Panc1 (cell line): ENCODE results near the gene NOL4L. TPM values are rescaled to one million over a fixed set of nuclear protein-coding genes. Genes with fewer than 3 reads are reported as not detected.
A peak's percentile ranks its signal among the peaks of the same experiment; 100 is the strongest.

Experiments
- ATAC-seq: fragments of 200-7000 bp; cut with Tn5 transposase; 2 replicates; pipeline ENCODE4 v1.9.1; 2020; ENCODE audit warnings: mild to moderate bottlenecking, moderate library complexity
- BruUV-seq: library from RNA; stranded (reverse); fragments of 400-500 nt; replicated peaks from 2 replicates; lab custom pipeline; 2021; lab: Mats Ljungman, UMichigan
- CTCF ChIA-PET: fragments of 300-600 bp; sonication (Branson Sonifier 250); formaldehyde crosslinking; loops from one replicate; lab custom pipeline; 2022; ENCODE audit warnings: antibody characterized with exemption; lab: Charles Lee
- POLR2A ChIA-PET: fragments of 300-600 bp; sonication (Branson Sonifier 250); formaldehyde crosslinking; loops from one replicate; lab custom pipeline; 2022; ENCODE audit warnings: antibody characterized with exemption; lab: Charles Lee
- DNase-seq: peaks from one replicate; pipeline ENCODE4 v3.0.0-alpha.2; 2010; ENCODE audit warnings: low read depth, low spot score
- H3K27ac ChIP-seq: 2 replicates; pipeline ENCODE4 v1.5.1; 2011; ENCODE audit warnings: mild to moderate bottlenecking, low read length, inconsistent platforms
- H3K27me3 ChIP-seq: fragments of 200-500 bp; sonication (Bioruptor generic); 2 replicates; pipeline ENCODE4 v1.6.0; 2014; ENCODE audit warnings: low read length, inconsistent platforms; ENCODE audit not compliant: control insufficient read depth, insufficient read depth
- H3K36me3 ChIP-seq: fragments of 200-500 bp; sonication (Bioruptor generic); 2 replicates; pipeline ENCODE4 v1.5.1; 2014; ENCODE audit warnings: inconsistent platforms, mild to moderate bottlenecking, low read length, moderate library complexity; ENCODE audit not compliant: control insufficient read depth, insufficient read depth
- H3K4me1 ChIP-seq: 2 replicates; pipeline ENCODE4 v1.5.1; 2011; ENCODE audit warnings: inconsistent platforms, mild to moderate bottlenecking, low read length, moderate library complexity; ENCODE audit not compliant: control insufficient read depth, insufficient read depth
- H3K4me3 ChIP-seq, 2 experiments: 2 replicates each; pipeline ENCODE4 v1.5.1; 2011 to 2012; ENCODE audit warnings: low read depth in 2 of 2, low read length in 2 of 2, mild to moderate bottlenecking in 2 of 2, inconsistent platforms in 1 of 2, moderate library complexity in 1 of 2
- H3K9me3 ChIP-seq: fragments of 200-500 bp; sonication (Bioruptor generic); 2 replicates; pipeline ENCODE4 v1.5.1; 2014; ENCODE audit warnings: low read depth, mild to moderate bottlenecking, inconsistent platforms, low read length, moderate library complexity; ENCODE audit not compliant: control insufficient read depth, insufficient read depth
- CTCF ChIP-seq: fragments of 450-650 bp; IDR thresholded peaks from 2 replicates; pipeline ENCODE4 v1.5.1; 2017; ENCODE audit warnings: mild to moderate bottlenecking
- POLR2AphosphoS5 ChIP-seq: IDR thresholded peaks from 2 replicates; pipeline ENCODE4 v1.6.1; 2012; ENCODE audit warnings: mild to moderate bottlenecking, low read depth, low read length, moderate library complexity
- REST ChIP-seq, 2 experiments: IDR thresholded peaks; 2 replicates each; pipeline ENCODE4 v1.6.1; 2011 to 2012; ENCODE audit warnings: low read depth in 2 of 2, control low read depth in 1 of 2, low read length in 1 of 2, mild to moderate bottlenecking in 1 of 2, moderate library complexity in 1 of 2; ENCODE audit not compliant: insufficient read depth in 1 of 2
- SIN3A ChIP-seq: IDR thresholded peaks from 2 replicates; pipeline ENCODE4 v1.6.1; 2012; ENCODE audit warnings: low read depth, mild to moderate bottlenecking, low read length, moderate library complexity, borderline replicate concordance; ENCODE audit not compliant: insufficient read depth
- TCF7L2 ChIP-seq: IDR thresholded peaks from 2 replicates; pipeline ENCODE4 v1.6.1; 2011; ENCODE audit warnings: mild to moderate bottlenecking, low read depth, low read length, inconsistent platforms
- in situ Hi-C: cut with HindIII; loops from 2 replicates; pipeline ENCODE4 v1.10.0; 2016; ENCODE audit warnings: low sequenced_read_pairs, low pct_unique_long_range_greater_than_20kb
- intact Hi-C: fragments of 100-400 bp; cut with micrococcal nuclease; formaldehyde crosslinking; loops from one replicate; pipeline ENCODE4 v1.10.0; 2022; ENCODE audit not compliant: unreplicated experiment
- total RNA-seq: library from RNA; stranded (reverse); gene quantifications from one replicate; pipeline ENCODE4 v1.2.1, GENCODE V29; 2021; ENCODE audit not compliant: unreplicated experiment

Gene NOL4L
- total RNA-seq, 1 experiment from 2014 or later, result 21.6 TPM

GRCh38 chr20:32573167-32573851 is 11.8 kb downstream of the NOL4L start:
- DNase-seq (no peak), ATAC-seq (no peak)
- in situ Hi-C loops (no loop called here), intact Hi-C loops (no loop called here)
- no peaks in the 10 kb centered on the region for H3K9me3 ChIP-seq
- ChIA-PET POLR2A (interaction anchor here (0.7 kb wide), 1 partner anchor 99 kb away, joined by 5 read pairs; no protein-coding TSS in a partner anchor), CTCF (no interaction called here)
- no peak for TF ChIP-seq REST (IDR thresholded peaks at IDR 0.05; ENCODE audit: insufficient read depth in 1 of 2, low read depth in 2 of 2, low read length in 1 of 2)
- no peak for TF ChIP-seq TCF7L2
- no peak for TF ChIP-seq CTCF
- TF ChIP-seq POLR2AphosphoS5, result no peak
- TF ChIP-seq SIN3A, result no peak
- no peaks in the 10 kb centered on the region for H3K36me3 ChIP-seq
- no peak overlapping the region for H3K4me3 ChIP-seq
- 0 out of 2 replicates have a peak overlapping the region, but pooled peaks have one; percentile 39 for H3K27ac ChIP-seq
- H3K27me3 ChIP-seq, result no peaks in the 10 kb centered on the region
- peaks cover 24% of the 10 kb centered on the region for H3K4me1 ChIP-seq
- BruUV-seq, result no TSS peak

- H3K27me3 ChIP-seq, result no peaks in the 10 kb centered on the region
- DNase-seq (no peak), ATAC-seq (no peak)
- no peak overlapping the region for H3K4me3 ChIP-seq
- no peaks in the 10 kb centered on the region for H3K36me3 ChIP-seq
- peaks cover 24% of the 10 kb centered on the region for H3K4me1 ChIP-seq
- BruUV-seq, result no TSS peak
- H3K27ac ChIP-seq, result no peak overlapping the region
- ChIA-PET POLR2A (interaction anchor here (0.7 kb wide), 1 partner anchor 100 kb away, joined by 5 read pairs; no protein-coding TSS in a partner anchor), CTCF (no interaction called here)
- intact Hi-C loops (no loop called here), in situ Hi-C loops (no loop called here)
- TF ChIP-seq TCF7L2 (no peak), POLR2AphosphoS5 (no peak), SIN3A (no peak), CTCF (no peak), REST (IDR thresholded peaks at IDR 0.05; ENCODE audit: insufficient read depth in 1 of 2, low read depth in 2 of 2, low read length in 1 of 2) (no peak)
- H3K9me3 ChIP-seq, result no peaks in the 10 kb centered on the region
Measured at GRCh38 chr20:32572271-32572968, 12.7 kb downstream of the NOL4L start.
